DOHH2 (cell line): ENCODE results near the gene DDX39A.

ENCODE experiments used
- EZH2phosphoT487 ChIP-seq: fragments of 200-600 bp; sonication (generic); IDR thresholded peaks from 2 replicates; pipeline ENCODE4 v1.6.1; 2017; ENCODE audit warnings: borderline replicate concordance, mild to moderate bottlenecking, antibody characterized with exemption, low read length, moderate library complexity, mixed read lengths
- TF ChIP-seq, protein P1 (sequence below): fragments of 200-600 bp; sonication (generic); IDR thresholded peaks from one replicate; pipeline ENCODE4 v1.5.1; 2014; ENCODE audit warnings: antibody characterized with exemption, mild to moderate bottlenecking, low read depth, low read length; ENCODE audit not compliant: poor library complexity, severe bottlenecking

DNA sequence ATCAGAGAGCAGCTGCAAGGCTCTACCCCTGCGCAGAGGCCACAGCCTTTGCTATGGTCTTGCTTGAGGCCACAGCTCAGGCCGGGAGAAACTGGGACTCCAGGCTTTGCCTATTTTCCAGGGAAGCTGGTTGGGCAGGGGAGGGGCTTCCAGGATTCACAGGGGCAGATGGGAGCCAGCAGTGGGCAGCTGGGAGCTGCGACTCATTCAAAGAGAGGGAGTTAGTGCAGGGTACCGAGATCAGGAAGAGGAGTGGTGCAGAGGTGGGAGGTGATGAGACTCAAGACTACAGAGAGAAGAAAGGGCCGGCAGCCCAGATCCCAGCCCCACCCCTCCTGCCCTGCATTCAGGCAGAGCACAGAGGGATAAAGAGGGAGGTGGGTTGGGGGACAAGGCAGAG is 25.8 kb downstream of the DDX39A start:
- TF ChIP-seq, protein P1, sequence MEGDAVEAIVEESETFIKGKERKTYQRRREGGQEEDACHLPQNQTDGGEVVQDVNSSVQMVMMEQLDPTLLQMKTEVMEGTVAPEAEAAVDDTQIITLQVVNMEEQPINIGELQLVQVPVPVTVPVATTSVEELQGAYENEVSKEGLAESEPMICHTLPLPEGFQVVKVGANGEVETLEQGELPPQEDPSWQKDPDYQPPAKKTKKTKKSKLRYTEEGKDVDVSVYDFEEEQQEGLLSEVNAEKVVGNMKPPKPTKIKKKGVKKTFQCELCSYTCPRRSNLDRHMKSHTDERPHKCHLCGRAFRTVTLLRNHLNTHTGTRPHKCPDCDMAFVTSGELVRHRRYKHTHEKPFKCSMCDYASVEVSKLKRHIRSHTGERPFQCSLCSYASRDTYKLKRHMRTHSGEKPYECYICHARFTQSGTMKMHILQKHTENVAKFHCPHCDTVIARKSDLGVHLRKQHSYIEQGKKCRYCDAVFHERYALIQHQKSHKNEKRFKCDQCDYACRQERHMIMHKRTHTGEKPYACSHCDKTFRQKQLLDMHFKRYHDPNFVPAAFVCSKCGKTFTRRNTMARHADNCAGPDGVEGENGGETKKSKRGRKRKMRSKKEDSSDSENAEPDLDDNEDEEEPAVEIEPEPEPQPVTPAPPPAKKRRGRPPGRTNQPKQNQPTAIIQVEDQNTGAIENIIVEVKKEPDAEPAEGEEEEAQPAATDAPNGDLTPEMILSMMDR: no peak
- no peak for TF ChIP-seq EZH2phosphoT487
